CD14-positive monocyte (primary cell): ENCODE measurements around the gene NUP42. TPM values are rescaled to one million over a fixed set of nuclear protein-coding genes. Genes with fewer than 3 reads are reported as not detected.

Experiments used
- DNase-seq, 3 donors: peaks; one replicate each; pipeline ENCODE4 v3.0.0-alpha.2; 2011 to 2022
- H2AFZ ChIP-seq: 2 replicates; pipeline ENCODE4 v1.6.0; 2012; ENCODE audit warnings: mild to moderate bottlenecking, low read depth, low read length, inconsistent platforms; ENCODE audit not compliant: insufficient read depth, poor library complexity, severe bottlenecking
- H3K27ac ChIP-seq, 2 donors: 1 replicate in 1 of 2; 2 replicates in 1 of 2; pipeline ENCODE4 v1.5.1; 2012 to 2013; ENCODE audit warnings: low read length in 2 of 2, control low read depth in 1 of 2, inconsistent platforms in 1 of 2, low read depth in 1 of 2, mild to moderate bottlenecking in 1 of 2
- H3K27me3 ChIP-seq, 2 donors: one replicate each; pipeline versions ENCODE4 v1.6.0 to v1.6.1; 2011 to 2013; ENCODE audit warnings: low read length in 2 of 2; ENCODE audit not compliant: control insufficient read depth in 2 of 2, insufficient read depth in 2 of 2
- H3K36me3 ChIP-seq, 2 donors: replicated peaks in 1 of 2; 1 replicate in 1 of 2; 2 replicates in 1 of 2; pipeline versions ENCODE4 v1.5.1 to v1.6.1; 2012 to 2013; ENCODE audit warnings: low read length in 2 of 2, control low read depth in 1 of 2, inconsistent platforms in 1 of 2, mild to moderate bottlenecking in 1 of 2; ENCODE audit not compliant: insufficient read depth in 2 of 2, control insufficient read depth in 1 of 2
- H3K4me1 ChIP-seq, 2 donors: 1 replicate in 1 of 2; 2 replicates in 1 of 2; pipeline versions ENCODE4 v1.5.1 to v1.6.1; 2012 to 2013; ENCODE audit warnings: low read length in 2 of 2, control low read depth in 1 of 2, inconsistent platforms in 1 of 2, mild to moderate bottlenecking in 1 of 2, moderate library complexity in 1 of 2; ENCODE audit not compliant: insufficient read depth in 2 of 2, control insufficient read depth in 1 of 2
- H3K4me2 ChIP-seq: replicated peaks from 2 replicates; pipeline ENCODE3; 2012; ENCODE audit warnings: low read length, moderate library complexity, mild to moderate bottlenecking; ENCODE audit not compliant: poor library complexity, severe bottlenecking; ENCODE audit errors: extremely low read depth
- H3K4me3 ChIP-seq, 3 experiments: fragments of 200-600 bp in 1 of 3; sonication (generic) in 1 of 3; replicated peaks in 1 of 3; 1 replicate in 2 of 3; 2 replicates in 1 of 3; pipeline ENCODE4 v1.5.1; 2011 to 2013; ENCODE audit warnings: low read length in 3 of 3, mild to moderate bottlenecking in 3 of 3, control low read depth in 2 of 3, low read depth in 2 of 3, inconsistent platforms in 1 of 3, moderate library complexity in 1 of 3
- H3K79me2 ChIP-seq: 2 replicates; pipeline ENCODE4 v1.6.0; 2012; ENCODE audit warnings: mild to moderate bottlenecking, control low read depth, inconsistent platforms, low read length, moderate library complexity; ENCODE audit not compliant: insufficient read depth
- H3K9ac ChIP-seq: 2 replicates; pipeline ENCODE4 v1.6.0; 2017; ENCODE audit warnings: low read length, mild to moderate bottlenecking; ENCODE audit not compliant: insufficient read depth, poor library complexity, severe bottlenecking
- H3K9me3 ChIP-seq, 2 donors: replicated peaks in 1 of 2; 1 replicate in 1 of 2; 2 replicates in 1 of 2; pipeline versions ENCODE4 v1.5.1 to v1.6.1; 2012 to 2013; ENCODE audit warnings: low read length in 2 of 2, control low read depth in 1 of 2; ENCODE audit not compliant: control insufficient read depth in 1 of 2, insufficient read depth in 1 of 2
- H4K20me1 ChIP-seq: 2 replicates; pipeline ENCODE4 v1.6.0; 2012; ENCODE audit warnings: mild to moderate bottlenecking, low read length, control low read depth, moderate library complexity; ENCODE audit not compliant: insufficient read depth
- H3K27ac Mint-ChIP-seq, 7 donors: one replicate each; pipeline ENCODE4 v1.8.0; 2020; ENCODE audit warnings: mild to moderate bottlenecking in 7 of 7, mixed read lengths in 7 of 7, moderate library complexity in 6 of 7, inconsistent platforms in 2 of 7
- H3K27me3 Mint-ChIP-seq, 3 donors: one replicate each; pipeline ENCODE4 v1.8.0; 2021 to 2022; ENCODE audit warnings: low read depth in 3 of 3, mild to moderate bottlenecking in 3 of 3, mixed read lengths in 3 of 3, moderate library complexity in 3 of 3, inconsistent platforms in 1 of 3
- H3K36me3 Mint-ChIP-seq, 2 donors: one replicate each; pipeline ENCODE4 v1.8.0; 2020; ENCODE audit warnings: mixed read lengths in 2 of 2, inconsistent platforms in 1 of 2, mild to moderate bottlenecking in 1 of 2
- H3K4me1 Mint-ChIP-seq: one replicate; pipeline ENCODE4 v1.8.0; 2020; ENCODE audit warnings: mild to moderate bottlenecking, mixed read lengths
- H3K4me3 Mint-ChIP-seq, 2 donors: one replicate each; pipeline ENCODE4 v1.8.0; 2020; ENCODE audit warnings: mild to moderate bottlenecking in 2 of 2, mixed read lengths in 2 of 2, moderate library complexity in 1 of 2
- H3K9me3 Mint-ChIP-seq, 7 donors: one replicate each; pipeline ENCODE4 v1.8.0; 2020 to 2022; ENCODE audit warnings: mixed read lengths in 7 of 7, mild to moderate bottlenecking in 6 of 7, moderate library complexity in 6 of 7, inconsistent platforms in 2 of 7
- WGBS: methylation state at CpG from one replicate; pipeline ENCODE4 v1.1.5; 2013; ENCODE audit warnings: missing lambda C conversion rate; ENCODE audit not compliant: insufficient coverage; 5-methylcytosine and 5-hydroxymethylcytosine counted together
- intact Hi-C, 2 donors: fragments of 100-400 bp; cut with micrococcal nuclease; formaldehyde crosslinking; loops; one replicate each; pipeline versions ENCODE4 v1.15.0 to v1.15.1; 2023
- polyA plus RNA-seq, 3 donors: library from polyadenylated mRNA; depleted of rRNA in 1 of 3; unstranded in 2 of 3; stranded (reverse) in 1 of 3; fragments of 300-500 nt in 2 of 3; fragments of >200 nt in 1 of 3; fragmentation: Illumina TruSeq in 2 of 3; gene quantifications; 1 replicate in 2 of 3; 2 replicates in 1 of 3; pipeline ENCODE4 v1.2.3, GENCODE V29; 2012 to 2021
- TF ChIP-seq, protein P1 (sequence below): fragments of 200-600 bp; IDR thresholded peaks from one replicate; pipeline ENCODE4 v1.8.0; 2022; ENCODE audit warnings: antibody characterized with exemption, mild to moderate bottlenecking

Gene NUP42
- polyA plus RNA-seq, 3 donors = 26.3 to 54.6 (median 28.5) TPM

DNA sequence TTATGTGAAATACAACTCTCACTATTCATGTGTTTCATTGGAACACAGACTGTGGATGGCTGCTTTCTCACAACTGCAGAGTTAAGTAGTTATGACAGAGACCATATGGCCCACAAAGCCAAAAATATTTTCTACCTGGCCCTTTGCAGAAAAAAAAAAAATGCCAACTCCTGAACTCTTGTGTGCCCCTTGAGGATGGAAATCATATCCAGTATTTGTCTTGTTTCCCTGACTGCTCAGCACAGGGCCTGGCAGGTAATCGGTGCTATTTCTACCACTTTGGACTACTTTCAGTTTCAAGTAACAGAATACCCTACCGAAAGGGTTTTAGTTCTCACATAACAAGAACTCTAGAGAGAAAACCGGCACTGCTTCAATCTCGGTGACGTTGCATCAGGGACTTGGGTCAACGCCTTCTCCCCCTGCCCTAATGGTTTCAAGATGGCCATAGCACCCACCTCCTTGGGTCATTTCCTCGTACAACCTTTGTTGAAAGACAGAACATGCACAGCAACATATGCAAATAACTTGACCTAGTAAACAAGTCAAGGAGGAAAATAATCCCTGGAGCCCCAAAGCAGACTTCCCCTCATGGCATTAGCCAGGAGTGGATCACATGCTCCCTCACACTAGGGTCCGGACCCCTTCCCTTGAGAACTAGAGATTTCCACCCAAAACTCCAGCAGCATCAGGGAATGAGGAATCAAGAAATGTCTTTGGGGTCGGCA is 52.9 kb downstream of the NUP42 start:
- H3K9me3 ChIP-seq = no peaks in the 10 kb centered on the region
- TF ChIP-seq, protein P1, sequence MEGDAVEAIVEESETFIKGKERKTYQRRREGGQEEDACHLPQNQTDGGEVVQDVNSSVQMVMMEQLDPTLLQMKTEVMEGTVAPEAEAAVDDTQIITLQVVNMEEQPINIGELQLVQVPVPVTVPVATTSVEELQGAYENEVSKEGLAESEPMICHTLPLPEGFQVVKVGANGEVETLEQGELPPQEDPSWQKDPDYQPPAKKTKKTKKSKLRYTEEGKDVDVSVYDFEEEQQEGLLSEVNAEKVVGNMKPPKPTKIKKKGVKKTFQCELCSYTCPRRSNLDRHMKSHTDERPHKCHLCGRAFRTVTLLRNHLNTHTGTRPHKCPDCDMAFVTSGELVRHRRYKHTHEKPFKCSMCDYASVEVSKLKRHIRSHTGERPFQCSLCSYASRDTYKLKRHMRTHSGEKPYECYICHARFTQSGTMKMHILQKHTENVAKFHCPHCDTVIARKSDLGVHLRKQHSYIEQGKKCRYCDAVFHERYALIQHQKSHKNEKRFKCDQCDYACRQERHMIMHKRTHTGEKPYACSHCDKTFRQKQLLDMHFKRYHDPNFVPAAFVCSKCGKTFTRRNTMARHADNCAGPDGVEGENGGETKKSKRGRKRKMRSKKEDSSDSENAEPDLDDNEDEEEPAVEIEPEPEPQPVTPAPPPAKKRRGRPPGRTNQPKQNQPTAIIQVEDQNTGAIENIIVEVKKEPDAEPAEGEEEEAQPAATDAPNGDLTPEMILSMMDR = no peak
- H3K36me3 Mint-ChIP-seq = no peaks in the 10 kb centered on the region
- H3K27me3 Mint-ChIP-seq = peaks cover 0 to 2% (median 0%) of the 10 kb centered on the region in 3 donors
- DNase-seq = no peak
- H3K4me1 ChIP-seq = no peaks in the 10 kb centered on the region
- peak overlapping the region; percentile 2 for H2AFZ ChIP-seq
- H4K20me1 ChIP-seq = no peaks in the 10 kb centered on the region
- intact Hi-C loops = no loop called here
- H3K4me3 ChIP-seq = no peak overlapping the region
- H3K27ac ChIP-seq = no peak overlapping the region
- H3K9me3 Mint-ChIP-seq = peaks cover 0 to 5% (median 0%) of the 10 kb centered on the region in 7 donors
- H3K27ac Mint-ChIP-seq = no peak overlapping the region
- no peaks in the 10 kb centered on the region for H3K4me1 Mint-ChIP-seq
- no peaks in the 10 kb centered on the region for H3K36me3 ChIP-seq
- H3K79me2 ChIP-seq = no peaks in the 10 kb centered on the region
- no peak overlapping the region for H3K9ac ChIP-seq
- H3K4me2 ChIP-seq = no peak overlapping the region
- no peaks in the 10 kb centered on the region for H3K27me3 ChIP-seq
- 89% methylated on average over 7 of the region's 9 CpGs for WGBS
- H3K4me3 Mint-ChIP-seq = no peak overlapping the region

DNA sequence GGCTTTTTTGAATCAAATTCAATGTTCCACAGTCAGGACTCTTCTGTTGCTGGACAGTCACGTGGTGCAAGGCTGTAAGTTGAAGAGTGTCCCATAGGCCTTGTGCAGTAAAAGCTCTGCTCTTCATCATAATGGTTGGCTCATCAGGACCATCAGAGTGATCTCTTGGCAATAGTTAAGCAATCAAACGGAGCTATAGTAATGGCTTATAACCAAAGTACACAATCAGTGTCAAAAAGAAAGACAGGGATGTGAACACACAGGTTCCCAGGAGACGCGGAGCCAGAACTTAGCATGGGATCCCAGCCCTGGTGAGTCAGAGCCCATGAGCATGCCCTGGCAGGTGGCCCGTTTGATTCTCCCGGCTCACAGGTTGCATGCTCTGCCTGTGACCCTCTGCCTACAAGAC is 54.0 kb downstream of the NUP42 start:
- H3K27me3 Mint-ChIP-seq = peaks cover 0 to 2% (median 0%) of the 10 kb centered on the region in 3 donors
- TF ChIP-seq, protein P1 = no peak
- intact Hi-C loops = no loop called here
- no peak overlapping the region for H3K27ac Mint-ChIP-seq
- WGBS = 98% methylated on average over 5 of the region's 6 CpGs
- Histone ChIP-seq H3K79me2 (no peaks in the 10 kb centered on the region), H3K4me1 (no peaks in the 10 kb centered on the region), H3K9me3 (no peaks in the 10 kb centered on the region), H4K20me1 (no peaks in the 10 kb centered on the region), H3K27me3 (no peaks in the 10 kb centered on the region), H3K4me2 (no peak overlapping the region), H3K36me3 (no peaks in the 10 kb centered on the region), H3K27ac (no peak overlapping the region), H3K4me3 (no peak overlapping the region), H2AFZ (no peak overlapping the region), H3K9ac (no peak overlapping the region)
- no peaks in the 10 kb centered on the region for H3K36me3 Mint-ChIP-seq
- DNase-seq = no peak
- no peak overlapping the region for H3K4me3 Mint-ChIP-seq
- no peaks in the 10 kb centered on the region for H3K9me3 Mint-ChIP-seq
- H3K4me1 Mint-ChIP-seq = no peaks in the 10 kb centered on the region
